Transverse colon (tissue), 4 donors: Measurements from ENCODE around the gene PTH2.

ENCODE experiments used
- EP300 ChIP-seq: sonication (generic); formaldehyde crosslinking; IDR thresholded peaks from one replicate; pipeline ENCODE4 v1.6.1; 2017; ENCODE audit warnings: antibody characterized with exemption, low read depth
- POLR2A ChIP-seq: fragments of 450-650 bp; IDR thresholded peaks from one replicate; pipeline ENCODE4 v1.6.1; 2016; ENCODE audit warnings: antibody characterized with exemption, mild to moderate bottlenecking, moderate library complexity
- POLR2AphosphoS5 ChIP-seq, 3 donors: sonication (generic); formaldehyde crosslinking; IDR thresholded peaks; one replicate each; pipeline ENCODE4 v1.6.1; 2016; ENCODE audit warnings: antibody characterized with exemption in 3 of 3
- TF ChIP-seq, protein P1 (sequence below), 5 experiments: fragments of 200-600 bp in 3 of 5; fragments of 450-650 bp in 2 of 5; sonication (generic) in 3 of 5; IDR thresholded peaks; 1 replicate in 2 of 5; 2 replicates in 3 of 5; pipeline ENCODE4 v1.5.1; 2016 to 2017; ENCODE audit warnings: antibody characterized with exemption in 5 of 5, inconsistent platforms in 3 of 5, mild to moderate bottlenecking in 2 of 5, moderate library complexity in 1 of 5

GRCh38 chr19:49459388-49459787 is 36.1 kb upstream of the PTH2 start:
- TF ChIP-seq, protein P1, sequence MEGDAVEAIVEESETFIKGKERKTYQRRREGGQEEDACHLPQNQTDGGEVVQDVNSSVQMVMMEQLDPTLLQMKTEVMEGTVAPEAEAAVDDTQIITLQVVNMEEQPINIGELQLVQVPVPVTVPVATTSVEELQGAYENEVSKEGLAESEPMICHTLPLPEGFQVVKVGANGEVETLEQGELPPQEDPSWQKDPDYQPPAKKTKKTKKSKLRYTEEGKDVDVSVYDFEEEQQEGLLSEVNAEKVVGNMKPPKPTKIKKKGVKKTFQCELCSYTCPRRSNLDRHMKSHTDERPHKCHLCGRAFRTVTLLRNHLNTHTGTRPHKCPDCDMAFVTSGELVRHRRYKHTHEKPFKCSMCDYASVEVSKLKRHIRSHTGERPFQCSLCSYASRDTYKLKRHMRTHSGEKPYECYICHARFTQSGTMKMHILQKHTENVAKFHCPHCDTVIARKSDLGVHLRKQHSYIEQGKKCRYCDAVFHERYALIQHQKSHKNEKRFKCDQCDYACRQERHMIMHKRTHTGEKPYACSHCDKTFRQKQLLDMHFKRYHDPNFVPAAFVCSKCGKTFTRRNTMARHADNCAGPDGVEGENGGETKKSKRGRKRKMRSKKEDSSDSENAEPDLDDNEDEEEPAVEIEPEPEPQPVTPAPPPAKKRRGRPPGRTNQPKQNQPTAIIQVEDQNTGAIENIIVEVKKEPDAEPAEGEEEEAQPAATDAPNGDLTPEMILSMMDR (IDR thresholded peaks at IDR 0.05), result no peak
- TF ChIP-seq POLR2A (no peak), POLR2AphosphoS5 (IDR thresholded peaks at IDR 0.05) (no peak), EP300 (no peak)
